Heart left ventricle (tissue), 13 donors: Measurements from ENCODE around the gene DPP3.
A peak's percentile ranks its signal among the peaks of the same experiment; 100 is the strongest.

Experiments
- CTCF ChIP-seq, 12 donors: fragments of 200-600 bp; sonication (generic) in 4 of 12; IDR thresholded peaks; one replicate each; pipeline versions ENCODE4 v1.5.0 to v1.8.0; 2018 to 2022; ENCODE audit warnings: antibody characterized with exemption in 12 of 12, mild to moderate bottlenecking in 5 of 12
- POLR2A ChIP-seq, 2 donors: fragments of 450-650 bp; IDR thresholded peaks; one replicate each; pipeline ENCODE4 v1.6.1; 2017; ENCODE audit warnings: antibody characterized with exemption in 2 of 2, mild to moderate bottlenecking in 2 of 2, moderate library complexity in 2 of 2
- donor health status: ischemic (EF 13 %, LVEDD 7.1; RV severe dilation, severe dysfunction).
- donor health status: DM: no; HTN: yes; CAD: no.
- donor health status: DM: no; HTN: no; CAD: no.
- donor health status: ischemic (EF 25% LVEDD 6.9; RV normal size, moderate dysfunction).
- donor health status: ischemic (EF 25% LVEDD 5.7; RV mildly dilated, moderate dysfunction).
- donor health status: ischemic (EF 35%, LVEDD 5.7; RV mildly dilated, moderate dysfunction).
- donor health status: nonischemic (EF 11% LVEDD 7.7; RV severe dilation, severe dysfunction).
- donor health status: DM: yes; HTN: yes; CAD: no.
- donor health status: PGD.
- donor health status: ischemic (EF 29% LVEDD 5.4; RV normal size, mild dysfunction).
- donor health status: nonischemic (EF 23%, LVEDD 6.1; RV moderate dilation, normal function).

- no peak for TF ChIP-seq CTCF (IDR thresholded peaks at IDR 0.05)
- peak in 1 of 2 donors; percentile 73 for TF ChIP-seq POLR2A (IDR thresholded peaks at IDR 0.05)
These were observed 13.8 kb upstream of the DPP3 start, which contains the start of gene PELI3 for GRCh38 chr11:66466225-66467033.
